ENCODE data around the gene GSN.

DNA sequence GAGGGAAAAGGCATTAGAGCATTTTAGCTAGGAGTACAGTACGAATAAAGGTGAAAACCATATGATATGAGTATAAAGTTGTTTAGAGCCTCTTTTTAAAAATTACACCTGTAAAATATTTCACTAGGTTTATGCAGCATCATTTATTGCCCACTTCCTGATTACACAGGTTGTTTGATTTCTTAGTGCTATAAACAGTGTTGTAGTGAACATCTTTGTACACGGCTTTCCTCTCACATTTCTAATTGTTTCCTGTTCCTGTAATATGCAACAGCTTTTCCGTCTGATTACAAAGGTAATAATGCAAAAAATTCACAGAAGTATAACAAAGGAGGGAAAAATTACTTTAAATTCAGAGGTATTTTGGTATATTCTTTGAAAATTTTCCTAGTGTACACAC, 89.0 kb downstream of the GSN start:
- TF ChIP-seq, protein P1, sequence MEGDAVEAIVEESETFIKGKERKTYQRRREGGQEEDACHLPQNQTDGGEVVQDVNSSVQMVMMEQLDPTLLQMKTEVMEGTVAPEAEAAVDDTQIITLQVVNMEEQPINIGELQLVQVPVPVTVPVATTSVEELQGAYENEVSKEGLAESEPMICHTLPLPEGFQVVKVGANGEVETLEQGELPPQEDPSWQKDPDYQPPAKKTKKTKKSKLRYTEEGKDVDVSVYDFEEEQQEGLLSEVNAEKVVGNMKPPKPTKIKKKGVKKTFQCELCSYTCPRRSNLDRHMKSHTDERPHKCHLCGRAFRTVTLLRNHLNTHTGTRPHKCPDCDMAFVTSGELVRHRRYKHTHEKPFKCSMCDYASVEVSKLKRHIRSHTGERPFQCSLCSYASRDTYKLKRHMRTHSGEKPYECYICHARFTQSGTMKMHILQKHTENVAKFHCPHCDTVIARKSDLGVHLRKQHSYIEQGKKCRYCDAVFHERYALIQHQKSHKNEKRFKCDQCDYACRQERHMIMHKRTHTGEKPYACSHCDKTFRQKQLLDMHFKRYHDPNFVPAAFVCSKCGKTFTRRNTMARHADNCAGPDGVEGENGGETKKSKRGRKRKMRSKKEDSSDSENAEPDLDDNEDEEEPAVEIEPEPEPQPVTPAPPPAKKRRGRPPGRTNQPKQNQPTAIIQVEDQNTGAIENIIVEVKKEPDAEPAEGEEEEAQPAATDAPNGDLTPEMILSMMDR (IDR thresholded peaks at IDR 0.05) = no peak
- no peak for TF ChIP-seq POLR2A (IDR thresholded peaks at IDR 0.05)
